ENCODE data around the gene AS3MT.

AS3MT gene

GRCh38 chr10:102856758-102857424 lies 12.4 kb upstream of the AS3MT start:
- no peak for DNase-seq

GRCh38 chr10:102859911-102860310 lies 9.4 kb upstream of the AS3MT start:
- no peak for DNase-seq

GRCh38 chr10:102863660-102864059 lies 5.6 kb upstream of the AS3MT start:
- DNase-seq, result no peak

- DNase-seq, result no peak
These were observed 3.6 kb upstream of the AS3MT start for GRCh38 chr10:102865620-102866019.

DNA sequence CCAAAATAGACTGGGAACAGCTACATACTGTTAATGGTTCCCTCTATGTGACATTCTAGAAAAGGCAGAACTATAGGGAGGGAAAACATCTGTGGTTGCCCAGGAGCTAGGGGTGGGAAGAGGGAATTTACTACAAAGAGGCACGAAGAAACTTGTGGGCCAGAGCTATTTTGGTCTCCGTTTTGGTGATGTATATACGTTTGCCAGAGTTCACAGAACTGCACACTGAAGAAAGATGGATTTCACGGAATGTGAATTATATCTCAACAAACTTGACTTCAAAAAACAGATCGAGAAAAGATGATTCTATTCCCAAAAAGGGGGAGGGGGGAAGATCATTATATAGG lies 386 bp upstream of the AS3MT start:
- no peak for DNase-seq

DNA sequence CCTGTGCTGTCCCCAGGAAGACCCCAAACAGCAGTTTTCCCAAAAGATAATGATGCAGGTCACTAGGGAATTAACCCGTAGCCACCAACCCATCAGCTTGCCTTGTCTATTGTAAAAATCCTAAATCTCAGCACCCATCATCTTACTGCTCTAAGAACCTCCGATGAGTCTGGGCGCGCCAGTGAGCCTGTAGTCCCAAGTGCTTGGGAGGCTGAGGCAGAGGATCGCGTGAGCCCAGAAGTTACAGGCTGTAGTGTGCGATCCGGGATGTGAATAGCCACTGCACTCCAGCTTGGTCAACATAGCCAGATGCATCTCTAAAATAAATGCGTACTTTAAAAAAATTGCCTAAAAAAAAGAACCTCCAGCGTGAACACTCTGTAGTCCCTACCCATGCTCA lies 951 bp downstream of the AS3MT start:
- no peak for DNase-seq

GRCh38 chr10:102872163-102872562 lies 2.9 kb downstream of the AS3MT start:
- DNase-seq, result no peak

DNA sequence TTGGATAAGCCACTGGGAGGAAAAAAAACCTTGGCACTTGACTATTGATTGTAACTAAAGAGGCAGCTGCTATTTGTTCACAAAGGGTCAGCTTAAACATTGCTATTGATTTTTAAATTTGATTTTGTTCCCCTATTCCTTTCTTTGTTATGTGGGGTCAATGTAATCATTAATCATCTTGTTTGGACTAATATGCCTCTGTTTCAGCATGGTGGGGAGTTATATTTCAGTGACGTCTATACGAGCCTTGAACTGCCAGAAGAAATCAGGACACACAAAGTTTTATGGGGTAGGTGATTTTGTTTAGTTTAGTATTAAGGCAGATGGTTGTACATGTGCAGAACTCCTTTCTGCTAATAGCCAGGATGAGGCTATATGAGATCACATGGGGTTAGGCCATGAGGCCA lies 7.5 kb downstream of the AS3MT start:
- DNase-seq, result peak; percentile 75

GRCh38 chr10:102878629-102879028 lies 9.4 kb downstream of the AS3MT start:
- DNase-seq, result no peak

DNA sequence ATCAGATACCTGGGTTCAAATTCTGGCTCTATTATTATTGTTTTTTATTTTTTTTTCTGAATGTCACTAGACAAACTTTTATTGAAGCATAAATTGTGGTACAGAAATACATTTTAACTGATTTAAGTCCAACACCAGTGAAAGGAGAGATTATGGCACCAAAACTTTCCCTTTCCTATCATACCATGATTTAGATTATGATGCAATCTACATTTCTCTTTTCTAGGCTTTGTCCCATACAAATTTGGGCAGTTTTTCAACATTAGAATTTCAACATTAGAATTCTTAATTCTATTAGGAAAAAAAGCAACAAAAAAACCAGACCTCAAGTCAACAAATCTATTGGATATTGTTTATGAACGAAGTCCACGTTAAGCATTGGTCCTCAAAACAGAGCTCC lies 11.0 kb downstream of the AS3MT start:
- DNase-seq, result no peak

DNA sequence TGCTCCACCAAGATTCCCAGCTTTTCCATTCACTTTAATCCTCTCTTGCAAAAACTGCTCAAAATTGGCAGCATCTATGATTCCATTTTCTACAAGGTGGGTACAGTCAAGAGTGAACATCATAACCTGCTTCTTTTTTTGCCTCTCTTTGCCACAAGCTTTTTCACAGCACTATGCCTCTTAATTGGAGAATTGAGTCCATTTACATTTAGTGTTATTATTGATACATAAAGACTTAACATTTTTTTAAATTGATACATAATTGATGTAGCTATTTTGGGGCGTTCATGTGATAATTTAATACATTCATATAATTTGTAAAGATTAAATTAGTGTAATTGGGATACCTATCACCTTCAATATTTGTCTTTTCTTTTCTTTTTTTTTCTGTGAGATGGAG lies 18.8 kb downstream of the AS3MT start:
- DNase-seq, result no peak

GRCh38 chr10:102894466-102895213 lies 25.4 kb downstream of the AS3MT start:
- DNase-seq, result no peak

DNA sequence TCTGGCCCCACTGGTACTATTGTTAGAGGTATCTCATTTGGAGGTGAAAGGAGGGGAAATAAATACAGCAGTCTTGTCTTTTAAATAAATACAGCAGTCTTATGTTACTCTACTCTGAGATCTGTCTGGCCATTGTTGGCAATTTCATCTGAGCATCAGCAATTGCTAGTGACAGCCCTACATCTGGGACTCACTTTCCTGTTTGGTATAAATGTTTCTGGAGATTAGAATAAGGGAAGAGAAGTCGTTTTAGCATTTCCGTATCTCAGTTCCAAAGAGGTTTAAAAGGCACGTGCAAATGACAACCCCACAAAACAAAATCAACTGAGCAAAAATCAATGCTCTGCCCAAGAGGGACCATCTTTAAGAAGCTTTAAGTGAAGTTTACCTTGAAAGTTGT lies 30.7 kb downstream of the AS3MT start:
- no peak for DNase-seq

DNA sequence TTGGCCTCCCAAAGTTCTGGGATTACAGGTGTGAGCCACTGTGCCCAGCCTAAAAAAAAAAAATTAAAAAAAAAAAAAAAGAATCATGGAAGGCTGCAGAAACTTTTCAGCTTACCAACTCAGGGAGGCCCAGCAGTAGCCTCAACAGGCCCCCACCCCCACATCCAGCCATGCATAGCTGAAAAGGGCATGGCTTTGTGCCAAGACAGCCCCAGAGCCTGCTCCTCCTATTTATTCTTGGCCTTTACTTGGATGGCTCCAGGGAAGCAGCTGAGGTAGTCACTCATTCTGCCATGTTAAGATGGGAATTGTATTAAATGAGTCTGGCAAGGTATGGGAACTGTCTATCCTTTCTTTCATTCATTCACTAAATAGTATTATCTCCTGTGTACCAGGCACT lies 35.1 kb downstream of the AS3MT start:
- DNase-seq, result no peak

- DNase-seq, result no peak
These were observed 37.2 kb downstream of the AS3MT start for GRCh38 chr10:102906507-102906906.

DNA sequence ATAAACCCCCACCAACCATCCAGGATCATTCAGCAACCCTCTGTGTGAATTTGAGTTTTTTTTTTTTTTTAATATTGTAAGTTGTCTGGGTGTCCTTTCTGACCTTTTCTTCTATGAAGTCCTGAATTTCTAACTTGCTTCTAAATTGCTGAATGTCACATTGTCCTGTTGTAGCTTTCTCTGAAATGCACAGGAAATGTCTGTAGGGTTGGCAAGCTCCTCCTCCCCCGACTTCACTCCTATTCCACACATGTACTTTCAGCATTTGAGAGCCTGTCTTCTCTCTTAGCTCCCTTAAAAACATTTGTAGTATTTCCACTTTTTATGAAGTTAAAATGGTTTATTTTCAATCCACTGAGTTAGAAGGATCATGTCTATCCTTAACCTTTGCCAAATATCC lies 45.5 kb downstream of the AS3MT start:
- no peak for DNase-seq

GRCh38 chr10:102916173-102916572 lies 46.9 kb downstream of the AS3MT start:
- DNase-seq, result no peak

GRCh38 chr10:102917314-102917961 lies 48.2 kb downstream of the AS3MT start:
- DNase-seq, result peak; percentile 77

DNA sequence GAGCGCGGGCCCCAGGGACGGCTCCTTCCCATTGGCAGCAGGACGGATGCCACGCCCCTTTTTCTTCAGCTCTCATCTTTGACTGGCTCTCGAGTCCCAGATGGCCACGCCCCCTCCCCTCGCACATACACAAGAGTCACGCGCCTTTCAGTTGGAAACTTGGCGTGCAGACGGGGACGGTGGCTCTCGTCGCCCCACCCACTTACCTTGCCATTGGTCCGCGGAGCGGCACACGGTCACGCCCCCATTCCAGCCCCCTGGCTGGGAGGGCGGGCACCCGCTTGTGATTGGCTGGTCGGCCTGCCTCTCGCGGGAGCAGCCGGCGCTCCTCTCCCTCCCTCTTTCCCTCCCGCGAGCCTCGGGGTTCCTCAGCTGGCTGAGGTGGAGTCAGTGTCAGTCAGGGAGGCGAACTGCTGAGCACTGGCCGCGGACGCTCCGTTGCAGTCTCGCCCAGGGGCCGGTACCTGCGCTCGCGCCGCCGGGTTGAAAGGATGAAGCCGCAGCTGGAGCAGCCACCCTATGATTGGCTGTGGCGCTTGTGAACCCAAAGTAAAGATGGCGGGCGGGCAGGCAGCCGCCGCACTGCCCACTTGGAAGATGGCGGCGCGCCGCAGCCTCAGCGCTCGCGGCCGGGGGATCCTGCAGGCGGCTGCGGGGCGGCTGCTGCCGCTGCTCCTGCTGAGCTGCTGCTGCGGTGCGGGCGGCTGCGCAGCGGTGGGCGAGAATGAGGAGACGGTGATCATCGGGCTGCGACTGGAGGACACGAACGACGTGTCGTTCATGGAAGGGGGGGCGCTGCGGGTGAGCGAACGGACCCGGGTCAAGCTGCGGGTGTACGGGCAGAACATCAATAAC lies 48.9 kb downstream of the AS3MT start, which contains the start of gene CNNM2:
Gene CNNM2 (plus strand): TSS at position 333 of the 855 bp plus-strand sequence. CDS start 187 bp downstream, at position 520.
- peak; percentile 100 for DNase-seq

DNA sequence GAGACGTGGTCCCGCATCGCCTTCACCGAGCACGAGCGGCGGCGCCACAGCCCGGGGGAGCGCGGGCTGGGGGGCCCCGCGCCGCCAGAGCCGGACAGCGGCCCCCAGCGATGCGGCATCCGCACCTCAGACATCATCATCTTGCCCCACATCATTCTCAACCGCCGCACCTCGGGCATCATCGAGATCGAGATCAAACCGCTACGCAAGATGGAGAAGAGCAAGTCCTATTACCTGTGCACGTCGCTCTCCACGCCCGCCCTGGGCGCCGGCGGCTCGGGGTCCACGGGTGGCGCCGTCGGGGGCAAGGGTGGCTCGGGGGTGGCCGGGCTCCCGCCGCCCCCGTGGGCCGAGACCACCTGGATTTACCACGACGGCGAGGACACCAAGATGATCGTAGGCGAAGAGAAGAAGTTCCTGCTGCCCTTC lies 49.6 kb downstream of the AS3MT start:
- peak; percentile 51 for DNase-seq

DNA sequence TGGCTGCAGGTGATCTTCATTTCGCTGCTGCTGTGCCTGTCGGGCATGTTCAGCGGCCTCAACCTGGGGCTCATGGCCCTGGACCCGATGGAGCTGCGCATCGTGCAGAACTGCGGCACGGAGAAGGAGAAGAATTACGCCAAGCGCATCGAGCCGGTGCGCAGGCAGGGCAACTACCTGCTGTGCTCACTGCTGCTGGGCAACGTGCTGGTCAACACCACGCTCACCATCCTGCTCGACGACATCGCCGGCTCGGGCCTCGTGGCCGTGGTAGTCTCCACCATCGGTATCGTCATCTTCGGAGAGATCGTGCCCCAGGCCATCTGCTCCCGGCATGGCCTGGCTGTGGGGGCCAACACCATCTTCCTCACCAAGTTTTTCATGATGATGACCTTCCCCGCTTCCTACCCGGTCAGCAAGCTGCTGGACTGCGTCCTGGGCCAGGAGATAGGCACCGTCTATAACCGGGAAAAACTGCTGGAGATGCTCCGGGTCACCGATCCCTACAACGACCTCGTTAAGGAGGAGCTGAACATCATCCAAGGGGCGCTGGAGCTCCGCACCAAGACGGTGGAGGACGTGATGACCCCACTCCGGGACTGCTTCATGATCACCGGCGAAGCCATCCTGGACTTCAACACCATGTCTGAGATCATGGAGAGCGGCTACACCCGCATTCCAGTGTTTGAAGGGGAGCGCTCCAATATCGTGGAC lies 50.1 kb downstream of the AS3MT start:
- DNase-seq, result peak; percentile 57

- DNase-seq, result no peak
These were observed 50.9 kb downstream of the AS3MT start for GRCh38 chr10:102919992-102920739.

Measured in NCI-H146 (cell line).